ENCODE results near the gene EP300.

The EP300 gene

GRCh38 chr22:41222846-41223507 lies 130.6 kb downstream of the EP300 start:
- no peaks in the 10 kb centered on the region for H3K9me3 ChIP-seq (ENCODE audit: control insufficient read depth, insufficient read depth, low read depth, low read length)
- H3K4me3 ChIP-seq (ENCODE audit: low read depth, low read length), result no peak overlapping the region
- ChIA-PET CTCF (interaction anchor here (0.6 to 1.6 kb wide), 2 partner anchors 15 to 300 kb away, joined by 3 to 5 read pairs; no protein-coding TSS in a partner anchor), POLR2A (no interaction called here)
- H3K27ac ChIP-seq (ENCODE audit: extremely low read depth, low read depth, low read length), result no peak overlapping the region
- H3K4me1 ChIP-seq (ENCODE audit: control insufficient read depth, insufficient read depth, low read length), result no peaks in the 10 kb centered on the region
- H3K36me3 ChIP-seq (ENCODE audit: control insufficient read depth in 2 of 2, insufficient read depth in 1 of 2, low read length in 2 of 2), result peaks cover 36 to 90% of the 10 kb centered on the region in 2 experiments
- TF ChIP-seq ZNF366 (tag by site-specific recombination; conservative IDR thresholded peaks at IDR 0.05), result no peak
- no peak for TF ChIP-seq ZNF629 (tag by site-specific recombination; IDR thresholded peaks at IDR 0.05)
- no peak for TF ChIP-seq ZNF624 (tag by site-specific recombination; IDR thresholded peaks at IDR 0.05)
- no peak for TF ChIP-seq ZNF664 (tag by site-specific recombination; IDR thresholded peaks at IDR 0.05)
- TF ChIP-seq ZNF10 (tag by site-specific recombination; IDR thresholded peaks at IDR 0.05), result no peak
- TF ChIP-seq SP3 (tag by site-specific recombination; IDR thresholded peaks at IDR 0.05), result no peak
- TF ChIP-seq ZNF555 (tag by site-specific recombination; conservative IDR thresholded peaks at IDR 0.05), result no peak
- TF ChIP-seq ZNF510 (tag by site-specific recombination; IDR thresholded peaks at IDR 0.05; ENCODE audit: insufficient replicate concordance), result no peak
- TF ChIP-seq ZNF394 (tag by site-specific recombination; IDR thresholded peaks at IDR 0.05; ENCODE audit: borderline replicate concordance), result no peak
- TF ChIP-seq ZNF449 (tag by site-specific recombination; IDR thresholded peaks at IDR 0.05), result no peak
- TF ChIP-seq RBAK (tag by site-specific recombination; IDR thresholded peaks at IDR 0.05), result no peak
- TF ChIP-seq ZNF335 (tag by site-specific recombination; conservative IDR thresholded peaks at IDR 0.05), result no peak
- no peak for TF ChIP-seq ZNF324 (tag by site-specific recombination; IDR thresholded peaks at IDR 0.05)
- no peak for TF ChIP-seq ZNF211 (tag by site-specific recombination; IDR thresholded peaks at IDR 0.05; ENCODE audit: low read depth)
- TF ChIP-seq ZBTB1 (tag by site-specific recombination; IDR thresholded peaks at IDR 0.05), result no peak
- TF ChIP-seq GLIS1 (tag by site-specific recombination; IDR thresholded peaks at IDR 0.05), result no peak
- TF ChIP-seq ZNF658 (tag by site-specific recombination; IDR thresholded peaks at IDR 0.05), result no peak
- no peak for TF ChIP-seq GLI2 (tag by site-specific recombination; IDR thresholded peaks at IDR 0.05; ENCODE audit: borderline replicate concordance, low read depth)
- no peak for TF ChIP-seq ZNF585B (tag by site-specific recombination; IDR thresholded peaks at IDR 0.05)

GRCh38 chr22:41223535-41223934 lies 131.1 kb downstream of the EP300 start:
- ChIA-PET POLR2A (no interaction called here), CTCF (interaction anchor here (1.6 kb wide), 1 partner anchor 14 kb away, joined by 3 read pairs; no protein-coding TSS in a partner anchor)
- TF ChIP-seq ZIC2 (tag by site-specific recombination; IDR thresholded peaks at IDR 0.05) (peak; percentile 22; the same call in 1 of the 2 replicates), ZNF792 (tag by site-specific recombination; IDR thresholded peaks at IDR 0.05) (no peak), ZNF639 (tag by site-specific recombination; IDR thresholded peaks at IDR 0.05) (no peak), TRIM28 (IDR thresholded peaks at IDR 0.05; ENCODE audit: borderline replicate concordance, low read length) (no peak), ZNF202 (tag by site-specific recombination; IDR thresholded peaks at IDR 0.05; ENCODE audit: borderline replicate concordance) (no peak), ZNF239 (tag by site-specific recombination; IDR thresholded peaks at IDR 0.05) (no peak), ZNF292 (tag by site-specific recombination; IDR thresholded peaks at IDR 0.05; ENCODE audit: borderline replicate concordance, low read depth) (no peak)
- H3K27ac ChIP-seq (ENCODE audit: extremely low read depth, low read depth, low read length), result no peak overlapping the region
- peaks cover 39 to 94% of the 10 kb centered on the region in 2 experiments for H3K36me3 ChIP-seq (ENCODE audit: control insufficient read depth in 2 of 2, insufficient read depth in 1 of 2, low read length in 2 of 2)
- H3K4me3 ChIP-seq (ENCODE audit: low read depth, low read length), result no peak overlapping the region
- H3K4me1 ChIP-seq (ENCODE audit: control insufficient read depth, insufficient read depth, low read length), result no peaks in the 10 kb centered on the region
- H3K9me3 ChIP-seq (ENCODE audit: control insufficient read depth, insufficient read depth, low read depth, low read length), result no peaks in the 10 kb centered on the region

All from HEK293 (cell line).